OCI-LY7 (cell line): Measurements from ENCODE around the gene WDR82. TPM values are rescaled to one million over a fixed set of nuclear protein-coding genes. Genes with fewer than 3 reads are reported as not detected.
A peak's percentile ranks its signal among the peaks of the same experiment; 100 is the strongest.

ENCODE experiments used
- BruUV-seq: library from RNA; stranded (reverse); fragments of 400-500 nt; replicated peaks from 2 replicates; lab custom pipeline; 2021; lab: Mats Ljungman, UMichigan
- CTCF ChIA-PET: fragments of 300-600 bp; sonication (Branson Sonifier 250); formaldehyde crosslinking; loops from one replicate; lab custom pipeline; 2022; ENCODE audit warnings: antibody characterized with exemption; ENCODE audit not compliant: unreplicated experiment; lab: Charles Lee
- POLR2A ChIA-PET: fragments of 300-600 bp; sonication (Branson Sonifier 250); formaldehyde crosslinking; loops from one replicate; lab custom pipeline; 2022; ENCODE audit warnings: antibody characterized with exemption; lab: Charles Lee
- DNase-seq: peaks from one replicate; pipeline ENCODE4 v3.0.0-alpha.2; 2015; ENCODE audit warnings: low spot score
- H2AFZ ChIP-seq: fragments of 200-600 bp; sonication (generic), shearing (Covaris generic); 2 replicates; pipeline ENCODE4 v1.6.1; 2014; ENCODE audit warnings: mild to moderate bottlenecking, antibody characterized with exemption, low read length, moderate library complexity
- H3K27ac ChIP-seq: fragments of 200-600 bp; sonication (generic); 2 replicates; pipeline ENCODE4 v1.5.1; 2014; ENCODE audit warnings: mixed run types, low read depth, mild to moderate bottlenecking, moderate library complexity, low read length, inconsistent platforms; ENCODE audit not compliant: poor library complexity, severe bottlenecking
- H3K36me3 ChIP-seq: fragments of 200-600 bp; sonication (generic); 2 replicates; pipeline ENCODE4 v1.6.1; 2014; ENCODE audit warnings: mild to moderate bottlenecking, antibody characterized with exemption, low read length, moderate library complexity, mixed read lengths; ENCODE audit not compliant: insufficient read depth
- H3K4me1 ChIP-seq: fragments of 200-600 bp; sonication (generic); 2 replicates; pipeline ENCODE4 v1.5.1; 2014; ENCODE audit warnings: mild to moderate bottlenecking, low read length; ENCODE audit not compliant: insufficient read depth, poor library complexity, severe bottlenecking
- H3K4me2 ChIP-seq: fragments of 200-600 bp; sonication (generic); 2 replicates; pipeline ENCODE4 v1.6.1; 2014; ENCODE audit warnings: mild to moderate bottlenecking, low read length
- H3K4me3 ChIP-seq: fragments of 200-600 bp; sonication (generic); 2 replicates; pipeline ENCODE4 v1.5.1; 2014; ENCODE audit warnings: mild to moderate bottlenecking, low read depth, low read length; ENCODE audit not compliant: poor library complexity, severe bottlenecking
- H3K79me2 ChIP-seq: fragments of 200-600 bp; sonication (generic); 2 replicates; pipeline ENCODE4 v1.6.1; 2016; ENCODE audit warnings: low read depth, mild to moderate bottlenecking, low read length, moderate library complexity, mixed read lengths; ENCODE audit not compliant: insufficient read depth
- H3K9me2 ChIP-seq: fragments of 200-600 bp; sonication (generic); 2 replicates; pipeline ENCODE4 v1.6.1; 2016; ENCODE audit warnings: mild to moderate bottlenecking, low read length, mixed read lengths; ENCODE audit not compliant: insufficient read depth
- H3K9me3 ChIP-seq: fragments of 200-600 bp; sonication (generic); 2 replicates; pipeline ENCODE4 v1.6.1; 2014; ENCODE audit warnings: mild to moderate bottlenecking, mixed run types, low read length, mixed read lengths
- H4K20me1 ChIP-seq: fragments of 200-600 bp; sonication (generic); 2 replicates; pipeline ENCODE4 v1.6.1; 2014; ENCODE audit warnings: mild to moderate bottlenecking, antibody characterized with exemption, low read length, moderate library complexity, mixed read lengths; ENCODE audit not compliant: insufficient read depth
- CTCF ChIP-seq: fragments of 200-600 bp; sonication (generic); conservative IDR thresholded peaks from 2 replicates; pipeline ENCODE4 v1.5.1; 2014; ENCODE audit warnings: mild to moderate bottlenecking, antibody characterized with exemption, low read length, moderate library complexity, mixed read lengths
- EZH2phosphoT487 ChIP-seq: fragments of 200-600 bp; sonication (generic); IDR thresholded peaks from 2 replicates; pipeline ENCODE4 v1.6.1; 2018; ENCODE audit warnings: low read depth, borderline replicate concordance, mild to moderate bottlenecking, mixed run types, antibody characterized with exemption, low read length, moderate library complexity, mixed read lengths
- intact Hi-C: fragments of 100-400 bp; cut with micrococcal nuclease; formaldehyde crosslinking; loops from one replicate; pipeline ENCODE4 v1.10.0; 2022; ENCODE audit not compliant: unreplicated experiment
- total RNA-seq, 2 experiments: library from RNA; depleted of rRNA in 1 of 2; stranded (reverse); fragments of >200 nt in 1 of 2; shearing (Covaris generic) in 1 of 2; gene quantifications; 2 replicates each; pipeline ENCODE4 v1.2.3, GENCODE V29; 2014 to 2022

Gene WDR82
- total RNA-seq, 2 experiments from 2014 or later: 38.5 to 67.9 TPM

DNA sequence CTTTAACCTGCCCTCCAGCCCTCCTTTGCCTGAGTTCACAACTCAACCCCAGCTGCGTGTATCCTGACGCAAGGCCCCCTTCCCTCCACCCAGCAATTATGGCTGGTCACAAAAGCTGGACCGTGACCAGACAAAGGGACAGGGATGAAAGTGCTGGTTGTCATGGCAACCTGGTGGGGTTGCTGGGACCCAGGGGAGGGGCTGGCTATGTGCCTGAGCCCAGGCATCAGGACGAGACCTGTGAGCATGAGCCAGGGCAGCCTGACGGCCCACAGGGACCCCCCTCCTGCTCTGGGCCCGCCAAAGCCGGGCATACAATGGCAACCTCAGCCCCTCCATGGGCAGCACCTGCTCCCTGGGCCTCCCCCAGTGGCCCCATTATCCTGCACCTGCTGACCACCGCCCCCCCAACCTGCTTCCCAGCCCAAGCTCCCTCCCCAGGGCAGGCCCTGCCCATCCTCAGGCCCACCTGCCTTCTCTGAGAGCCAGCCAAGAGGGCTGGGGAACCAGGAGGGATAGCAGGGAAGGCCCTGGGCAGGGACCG lies 33.2 kb upstream of the WDR82 start:
- Histone ChIP-seq H3K9me2 (no peaks in the 10 kb centered on the region), H4K20me1 (no peaks in the 10 kb centered on the region), H3K4me2 (no peak overlapping the region), H2AFZ (no peak overlapping the region), H3K9me3 (no peaks in the 10 kb centered on the region), H3K27ac (no peak overlapping the region), H3K4me1 (peaks cover 21% of the 10 kb centered on the region), H3K4me3 (no peak overlapping the region), H3K36me3 (no peaks in the 10 kb centered on the region), H3K79me2 (no peaks in the 10 kb centered on the region)
- CTCF ChIA-PET: interaction anchor here (0.5 kb wide), 1 partner anchor 926 kb away, joined by 3 read pairs; the partner anchor contains the start of gene MANF
- intact Hi-C loops: no loop called here
- DNase-seq: no peak
- TF ChIP-seq EZH2phosphoT487 (no peak), CTCF (no peak)
- POLR2A ChIA-PET: interaction anchor here (0.5 kb wide), 2 partner anchors 31 to 78 kb away, joined by 4 to 5 read pairs; no protein-coding TSS in a partner anchor
- no TSS peak for BruUV-seq

- no peaks in the 10 kb centered on the region for H3K9me3 ChIP-seq
- H4K20me1 ChIP-seq: no peaks in the 10 kb centered on the region
- intact Hi-C loops: no loop called here
- H3K27ac ChIP-seq: no peak overlapping the region
- H2AFZ ChIP-seq: no peak overlapping the region
- H3K4me3 ChIP-seq: no peak overlapping the region
- BruUV-seq: no TSS peak
- peaks cover 21% of the 10 kb centered on the region for H3K4me1 ChIP-seq
- no peaks in the 10 kb centered on the region for H3K79me2 ChIP-seq
- H3K4me2 ChIP-seq: no peak overlapping the region
- TF ChIP-seq EZH2phosphoT487 (no peak), CTCF (no peak)
- ChIA-PET POLR2A (interaction anchor here (0.5 kb wide), 1 partner anchor 30 kb away, joined by 5 read pairs; no protein-coding TSS in a partner anchor), CTCF (no interaction called here)
- no peaks in the 10 kb centered on the region for H3K9me2 ChIP-seq
- H3K36me3 ChIP-seq: no peaks in the 10 kb centered on the region
- DNase-seq: peak; percentile 20
These were observed 32.6 kb upstream of the WDR82 start for GRCh38 chr3:52310861-52311575.

- POLR2A ChIA-PET: no interaction called here
- no TSS peak for BruUV-seq
These were observed 29.9 kb upstream of the WDR82 start for GRCh38 chr3:52308308-52308707.

More at GRCh38 chr3:52308308-52308707, 29.9 kb upstream of the WDR82 start:
- intact Hi-C loops: no loop called here
- Histone ChIP-seq H3K9me2 (no peaks in the 10 kb centered on the region), H3K36me3 (no peaks in the 10 kb centered on the region), H3K9me3 (no peaks in the 10 kb centered on the region), H3K27ac (no peak overlapping the region), H4K20me1 (no peaks in the 10 kb centered on the region), H2AFZ (no peak overlapping the region), H3K79me2 (no peaks in the 10 kb centered on the region), H3K4me2 (no peak overlapping the region), H3K4me3 (no peak overlapping the region), H3K4me1 (peaks cover 8% of the 10 kb centered on the region)
- TF ChIP-seq CTCF (no peak), EZH2phosphoT487 (no peak)
- CTCF ChIA-PET: no interaction called here
- DNase-seq: no peak
